Tibial artery (tissue), 4 donors: ENCODE data around the gene ZMIZ1.

Experiments
- DNase-seq, 2 donors: peaks; one replicate each; pipeline ENCODE4 v3.0.0-alpha.2; 2019
- H3K27ac ChIP-seq, 2 donors: fragments of 200-600 bp; sonication (generic) in 1 of 2; 1 replicate in 1 of 2; 2 replicates in 1 of 2; pipeline ENCODE4 v1.5.1; 2018 to 2019; ENCODE audit warnings: mild to moderate bottlenecking in 1 of 2
- H3K27me3 ChIP-seq, 2 donors: fragments of 200-600 bp; sonication (generic) in 1 of 2; one replicate each; pipeline versions ENCODE4 v1.5.1 to v1.6.0; 2016 to 2019
- H3K36me3 ChIP-seq, 3 donors: fragments of 200-600 bp; sonication (generic) in 2 of 3; one replicate each; pipeline ENCODE4 v1.5.1; 2016 to 2019; ENCODE audit warnings: mild to moderate bottlenecking in 2 of 3
- H3K4me1 ChIP-seq, 4 donors: fragments of 200-600 bp; sonication (generic) in 2 of 4; 1 replicate in 3 of 4; 2 replicates in 1 of 4; pipeline ENCODE4 v1.5.1; 2016 to 2019
- H3K4me3 ChIP-seq, 2 donors: fragments of 200-600 bp; sonication (generic) in 1 of 2; 1 replicate in 1 of 2; 2 replicates in 1 of 2; pipeline ENCODE4 v1.5.1; 2018 to 2019; ENCODE audit warnings: mild to moderate bottlenecking in 2 of 2
- H3K9me3 ChIP-seq, 3 donors: fragments of 200-600 bp; sonication (generic) in 1 of 3; one replicate each; pipeline ENCODE4 v1.5.1; 2016 to 2019
- intact Hi-C: fragments of 100-400 bp; cut with DNase I; formaldehyde crosslinking; loops from one replicate; pipeline ENCODE4 v1.15.0; 2023; ENCODE audit warnings: low total_unique reads
- TF ChIP-seq, protein P1 (sequence below), 2 experiments: fragments of 200-600 bp in 1 of 2; fragments of 450-650 bp in 1 of 2; IDR thresholded peaks; one replicate each; pipeline ENCODE4 v1.5.1; 2017 to 2019; ENCODE audit warnings: antibody characterized with exemption in 2 of 2, mild to moderate bottlenecking in 1 of 2, moderate library complexity in 1 of 2

ZMIZ1 gene

GRCh38 chr10:79200346-79200745 is 131.6 kb downstream of the ZMIZ1 start:
- H3K4me1 ChIP-seq: peaks cover 0 to 11% (median 4%) of the 10 kb centered on the region in 4 donors
- no peak overlapping the region for H3K4me3 ChIP-seq
- TF ChIP-seq, protein P1, sequence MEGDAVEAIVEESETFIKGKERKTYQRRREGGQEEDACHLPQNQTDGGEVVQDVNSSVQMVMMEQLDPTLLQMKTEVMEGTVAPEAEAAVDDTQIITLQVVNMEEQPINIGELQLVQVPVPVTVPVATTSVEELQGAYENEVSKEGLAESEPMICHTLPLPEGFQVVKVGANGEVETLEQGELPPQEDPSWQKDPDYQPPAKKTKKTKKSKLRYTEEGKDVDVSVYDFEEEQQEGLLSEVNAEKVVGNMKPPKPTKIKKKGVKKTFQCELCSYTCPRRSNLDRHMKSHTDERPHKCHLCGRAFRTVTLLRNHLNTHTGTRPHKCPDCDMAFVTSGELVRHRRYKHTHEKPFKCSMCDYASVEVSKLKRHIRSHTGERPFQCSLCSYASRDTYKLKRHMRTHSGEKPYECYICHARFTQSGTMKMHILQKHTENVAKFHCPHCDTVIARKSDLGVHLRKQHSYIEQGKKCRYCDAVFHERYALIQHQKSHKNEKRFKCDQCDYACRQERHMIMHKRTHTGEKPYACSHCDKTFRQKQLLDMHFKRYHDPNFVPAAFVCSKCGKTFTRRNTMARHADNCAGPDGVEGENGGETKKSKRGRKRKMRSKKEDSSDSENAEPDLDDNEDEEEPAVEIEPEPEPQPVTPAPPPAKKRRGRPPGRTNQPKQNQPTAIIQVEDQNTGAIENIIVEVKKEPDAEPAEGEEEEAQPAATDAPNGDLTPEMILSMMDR (IDR thresholded peaks at IDR 0.05): no peak
- H3K36me3 ChIP-seq: peaks cover 22 to 46% (median 28%) of the 10 kb centered on the region in 3 donors
- intact Hi-C loops: no loop called here
- DNase-seq: no peak
- H3K27me3 ChIP-seq: no peaks in the 10 kb centered on the region
- H3K27ac ChIP-seq: no peak overlapping the region
- no peaks in the 10 kb centered on the region for H3K9me3 ChIP-seq

DNA sequence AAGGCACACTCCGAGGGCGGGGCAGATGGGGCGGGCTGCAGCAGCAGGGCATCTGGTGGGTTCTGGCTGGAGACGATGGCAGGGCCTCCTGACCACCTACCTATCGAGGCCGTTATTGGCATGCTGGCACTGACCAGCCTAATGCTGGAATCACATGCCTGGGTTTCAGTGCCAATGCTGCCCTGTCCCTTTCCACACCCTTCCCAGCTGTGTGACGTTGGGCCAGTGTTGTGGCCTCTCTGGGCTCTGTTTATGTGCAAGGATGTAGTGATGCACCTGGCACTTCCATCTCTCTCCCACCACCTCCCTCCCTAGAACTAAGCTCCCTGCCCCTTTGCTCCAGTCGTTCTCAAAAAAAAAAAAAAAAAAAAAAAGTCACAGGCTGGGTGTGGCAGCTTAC is 132.9 kb downstream of the ZMIZ1 start:
- TF ChIP-seq, protein P1 (IDR thresholded peaks at IDR 0.05): no peak
- intact Hi-C loops: no loop called here
- no peaks in the 10 kb centered on the region for H3K9me3 ChIP-seq
- peaks cover 0 to 4% (median 0%) of the 10 kb centered on the region in 4 donors for H3K4me1 ChIP-seq
- peaks cover 22 to 58% (median 34%) of the 10 kb centered on the region in 3 donors for H3K36me3 ChIP-seq
- H3K27me3 ChIP-seq: no peaks in the 10 kb centered on the region
- no peak for DNase-seq
- no peak overlapping the region for H3K27ac ChIP-seq
- no peak overlapping the region for H3K4me3 ChIP-seq

DNA sequence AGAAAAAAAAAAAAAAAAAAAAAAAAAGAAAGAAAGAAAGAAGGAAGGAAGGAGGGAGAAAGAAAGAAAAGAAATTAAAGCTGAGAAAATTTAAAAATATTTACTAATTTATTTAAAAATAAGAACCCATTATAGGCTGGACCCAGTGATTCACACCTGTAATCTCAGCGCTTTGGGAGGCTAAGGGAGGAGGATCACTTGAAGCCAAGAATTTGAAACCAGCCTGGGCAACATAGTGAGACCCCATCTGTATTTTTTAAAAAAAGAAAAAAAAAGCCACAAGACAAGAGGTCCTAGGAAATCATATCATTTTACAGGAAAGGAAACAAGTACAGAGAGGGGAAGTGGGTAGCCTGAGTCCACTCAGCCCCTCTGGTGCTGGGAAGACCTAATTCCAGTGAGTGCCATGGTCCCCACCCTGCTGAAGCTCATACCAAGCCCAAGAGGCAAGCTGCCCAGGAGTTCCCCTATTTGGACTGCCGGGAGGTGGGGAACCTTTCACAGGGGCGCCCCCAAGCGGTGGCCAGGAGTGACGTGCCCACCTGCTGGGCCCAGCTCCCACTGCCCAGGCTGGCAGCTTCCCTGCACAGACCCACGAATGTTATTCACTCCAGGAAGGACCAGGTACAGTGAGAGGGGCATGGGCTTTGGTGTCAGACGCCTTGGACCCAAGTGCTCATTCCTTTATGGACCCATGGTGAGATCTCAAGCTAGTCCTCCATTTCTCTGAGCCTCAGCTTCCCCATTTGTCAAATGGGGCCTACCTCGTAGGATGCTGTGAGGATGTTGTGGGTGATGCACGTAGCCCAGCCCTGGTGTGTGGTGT is 133.6 kb downstream of the ZMIZ1 start:
- no peak overlapping the region for H3K4me3 ChIP-seq
- intact Hi-C loops: no loop called here
- no peaks in the 10 kb centered on the region for H3K4me1 ChIP-seq
- H3K36me3 ChIP-seq: peaks cover 22 to 65% (median 41%) of the 10 kb centered on the region in 3 donors
- no peaks in the 10 kb centered on the region for H3K9me3 ChIP-seq
- no peaks in the 10 kb centered on the region for H3K27me3 ChIP-seq
- DNase-seq: no peak
- H3K27ac ChIP-seq: no peak overlapping the region
- TF ChIP-seq, protein P1 (IDR thresholded peaks at IDR 0.05): peak; percentile 12 to 22

GRCh38 chr10:79203014-79203644 is 134.4 kb downstream of the ZMIZ1 start:
- TF ChIP-seq, protein P1 (IDR thresholded peaks at IDR 0.05): no peak
- H3K27me3 ChIP-seq: no peaks in the 10 kb centered on the region
- no peaks in the 10 kb centered on the region for H3K9me3 ChIP-seq
- H3K36me3 ChIP-seq: peaks cover 23 to 70% (median 44%) of the 10 kb centered on the region in 3 donors
- no peaks in the 10 kb centered on the region for H3K4me1 ChIP-seq
- DNase-seq: no peak
- intact Hi-C loops: no loop called here
- H3K27ac ChIP-seq: no peak overlapping the region
- no peak overlapping the region for H3K4me3 ChIP-seq

DNA sequence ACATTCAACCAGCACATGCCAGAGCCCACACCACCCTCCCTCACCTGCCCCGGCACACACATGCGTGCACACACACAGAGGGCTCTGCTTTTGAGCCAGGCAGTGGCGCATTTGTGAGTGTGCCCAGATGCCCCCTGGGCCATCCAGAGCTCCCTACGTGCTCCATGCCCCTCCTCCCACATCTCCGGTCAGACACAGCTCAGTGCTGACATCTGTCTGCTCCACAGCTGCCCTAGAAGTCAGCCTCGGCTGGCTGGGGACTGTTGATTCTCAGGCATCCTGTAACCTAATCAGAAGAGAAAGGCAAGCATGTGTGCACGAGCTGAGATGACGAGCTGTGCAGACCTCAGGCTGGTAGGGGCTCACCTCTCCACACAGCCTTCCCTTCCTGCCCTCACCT is 135.1 kb downstream of the ZMIZ1 start:
- intact Hi-C loops: no loop called here

More for the DNA sequence above, 135.1 kb downstream of the ZMIZ1 start:
- no peaks in the 10 kb centered on the region for H3K9me3 ChIP-seq
- TF ChIP-seq, protein P1 (IDR thresholded peaks at IDR 0.05): no peak
- H3K4me3 ChIP-seq: no peak overlapping the region
- no peak for DNase-seq
- no peak overlapping the region for H3K27ac ChIP-seq
- H3K27me3 ChIP-seq: no peaks in the 10 kb centered on the region
- H3K4me1 ChIP-seq: no peaks in the 10 kb centered on the region
- peaks cover 27 to 77% (median 51%) of the 10 kb centered on the region in 3 donors for H3K36me3 ChIP-seq
